PC-3 (cell line): ENCODE results near the gene CABCOCO1.

Experiments
- EZH2 ChIP-seq: fragments of 300-600 bp; sonication (generic); IDR thresholded peaks from one replicate; pipeline ENCODE4 v1.6.1; 2017; ENCODE audit warnings: antibody characterized with exemption, mild to moderate bottlenecking, low read length; ENCODE audit not compliant: unreplicated experiment
- EZH2phosphoT487 ChIP-seq: fragments of 300-600 bp; sonication (generic); IDR thresholded peaks from 2 replicates; pipeline ENCODE4 v1.6.1; 2018; ENCODE audit warnings: mild to moderate bottlenecking, antibody characterized with exemption, low read length, borderline replicate concordance
- TF ChIP-seq, protein P1 (sequence below): fragments of 300-600 bp; sonication (generic); conservative IDR thresholded peaks from 2 replicates; pipeline ENCODE4 v1.5.1; 2017; ENCODE audit warnings: antibody characterized with exemption, low read depth, mild to moderate bottlenecking, low read length

DNA sequence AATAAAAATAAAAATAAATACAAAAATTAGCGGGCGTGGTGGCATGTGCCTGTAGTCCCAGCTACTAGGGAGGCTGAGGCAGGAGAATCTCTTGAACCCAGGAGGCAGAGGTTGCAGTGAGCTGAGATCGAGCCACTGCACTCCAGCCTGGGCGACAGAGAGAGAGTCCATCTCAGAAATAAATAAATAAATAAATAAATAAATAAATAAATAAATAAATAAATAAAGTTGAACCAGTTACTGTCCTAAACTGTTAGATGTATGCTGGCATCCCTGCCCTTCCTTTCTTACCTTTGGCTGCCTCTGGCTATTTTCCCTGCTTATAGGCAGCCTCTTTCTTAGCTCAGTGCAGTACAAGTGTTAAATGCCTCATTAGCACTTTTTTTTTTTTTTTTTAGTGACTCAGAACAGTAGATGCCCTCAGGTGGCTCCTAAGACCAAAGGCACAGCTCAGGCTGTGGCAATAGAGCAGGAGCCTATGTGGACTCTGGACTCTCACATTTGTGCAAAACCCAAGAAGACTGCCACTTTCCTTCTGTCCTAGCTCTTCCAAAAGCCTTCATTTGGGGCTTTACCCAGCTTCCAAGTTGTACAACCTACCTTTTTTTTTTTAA lies 30.6 kb upstream of the CABCOCO1 start:
- TF ChIP-seq, protein P1, sequence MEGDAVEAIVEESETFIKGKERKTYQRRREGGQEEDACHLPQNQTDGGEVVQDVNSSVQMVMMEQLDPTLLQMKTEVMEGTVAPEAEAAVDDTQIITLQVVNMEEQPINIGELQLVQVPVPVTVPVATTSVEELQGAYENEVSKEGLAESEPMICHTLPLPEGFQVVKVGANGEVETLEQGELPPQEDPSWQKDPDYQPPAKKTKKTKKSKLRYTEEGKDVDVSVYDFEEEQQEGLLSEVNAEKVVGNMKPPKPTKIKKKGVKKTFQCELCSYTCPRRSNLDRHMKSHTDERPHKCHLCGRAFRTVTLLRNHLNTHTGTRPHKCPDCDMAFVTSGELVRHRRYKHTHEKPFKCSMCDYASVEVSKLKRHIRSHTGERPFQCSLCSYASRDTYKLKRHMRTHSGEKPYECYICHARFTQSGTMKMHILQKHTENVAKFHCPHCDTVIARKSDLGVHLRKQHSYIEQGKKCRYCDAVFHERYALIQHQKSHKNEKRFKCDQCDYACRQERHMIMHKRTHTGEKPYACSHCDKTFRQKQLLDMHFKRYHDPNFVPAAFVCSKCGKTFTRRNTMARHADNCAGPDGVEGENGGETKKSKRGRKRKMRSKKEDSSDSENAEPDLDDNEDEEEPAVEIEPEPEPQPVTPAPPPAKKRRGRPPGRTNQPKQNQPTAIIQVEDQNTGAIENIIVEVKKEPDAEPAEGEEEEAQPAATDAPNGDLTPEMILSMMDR, result no peak
- TF ChIP-seq EZH2, result no peak
- no peak for TF ChIP-seq EZH2phosphoT487
